HG02623 (cell line): Measurements from ENCODE around the gene ZC3H4.
"Not testable (repeated sequence)": the region's sequence is repeated elsewhere in the genome, so short reads cannot be mapped to it uniquely, and the experiment has no call there.

Experiments used
- ATAC-seq: cut with Tn5 transposase; IDR thresholded peaks from one replicate; pipeline ENCODE4 v1.9.1; 2021; ENCODE audit warnings: moderate library complexity; ENCODE audit not compliant: unreplicated experiment

ZC3H4 gene

GRCh38 chr19:47109177-47109540 lies 4.4 kb downstream of the ZC3H4 start:
- no peak for ATAC-seq

- ATAC-seq, result no peak
Observed at GRCh38 chr19:47107953-47108746, 5.4 kb downstream of the ZC3H4 start.

GRCh38 chr19:47107202-47107952 lies 6.2 kb downstream of the ZC3H4 start:
- ATAC-seq, result no peak

- ATAC-seq, result no peak
Observed at GRCh38 chr19:47106821-47107201, 6.8 kb downstream of the ZC3H4 start.

- ATAC-seq, result no peak
Observed at GRCh38 chr19:47105874-47106273, 7.7 kb downstream of the ZC3H4 start.

- no peak for ATAC-seq
Observed at GRCh38 chr19:47104680-47105079, 8.9 kb downstream of the ZC3H4 start.

- ATAC-seq, result no peak
Observed at GRCh38 chr19:47102346-47103060, 11.1 kb downstream of the ZC3H4 start.

GRCh38 chr19:47101116-47101515 lies 12.5 kb downstream of the ZC3H4 start:
- not testable (repeated sequence) for ATAC-seq

- no peak for ATAC-seq
Observed at GRCh38 chr19:47100290-47100689, 13.3 kb downstream of the ZC3H4 start.

GRCh38 chr19:47099576-47100050 lies 14.0 kb downstream of the ZC3H4 start:
- ATAC-seq, result no peak

GRCh38 chr19:47098608-47099007 lies 15.0 kb downstream of the ZC3H4 start:
- ATAC-seq, result no peak

GRCh38 chr19:47097396-47098201 lies 16.0 kb downstream of the ZC3H4 start:
- ATAC-seq, result no peak

GRCh38 chr19:47096721-47097120 lies 16.9 kb downstream of the ZC3H4 start:
- no peak for ATAC-seq

GRCh38 chr19:47096100-47096704 lies 17.4 kb downstream of the ZC3H4 start:
- no peak for ATAC-seq

- ATAC-seq, result no peak
Observed at GRCh38 chr19:47095476-47096099, 18.0 kb downstream of the ZC3H4 start.

- no peak for ATAC-seq
Observed at GRCh38 chr19:47094557-47095475, 18.8 kb downstream of the ZC3H4 start.

GRCh38 chr19:47093841-47094240 lies 19.7 kb downstream of the ZC3H4 start:
- no peak for ATAC-seq

GRCh38 chr19:47093254-47093653 lies 20.3 kb downstream of the ZC3H4 start:
- ATAC-seq, result no peak
